CD14-positive monocyte (primary cell): ENCODE measurements around the gene BRSK2. TPM values are rescaled to one million over a fixed set of nuclear protein-coding genes. Genes with fewer than 3 reads are reported as not detected.
"Not testable (repeated sequence)": the region's sequence is repeated elsewhere in the genome, so short reads cannot be mapped to it uniquely, and the experiment has no call there.

Source experiments
- DNase-seq, 3 donors: peaks; one replicate each; pipeline ENCODE4 v3.0.0-alpha.2; 2011 to 2022
- H2AFZ ChIP-seq: 2 replicates; pipeline ENCODE4 v1.6.0; 2012; ENCODE audit warnings: mild to moderate bottlenecking, low read depth, low read length, inconsistent platforms; ENCODE audit not compliant: insufficient read depth, poor library complexity, severe bottlenecking
- H3K27ac ChIP-seq, 2 donors: 1 replicate in 1 of 2; 2 replicates in 1 of 2; pipeline ENCODE4 v1.5.1; 2012 to 2013; ENCODE audit warnings: low read length in 2 of 2, control low read depth in 1 of 2, inconsistent platforms in 1 of 2, low read depth in 1 of 2, mild to moderate bottlenecking in 1 of 2
- H3K27me3 ChIP-seq, 2 donors: one replicate each; pipeline versions ENCODE4 v1.6.0 to v1.6.1; 2011 to 2013; ENCODE audit warnings: low read length in 2 of 2; ENCODE audit not compliant: control insufficient read depth in 2 of 2, insufficient read depth in 2 of 2
- H3K36me3 ChIP-seq, 2 donors: replicated peaks in 1 of 2; 1 replicate in 1 of 2; 2 replicates in 1 of 2; pipeline versions ENCODE4 v1.5.1 to v1.6.1; 2012 to 2013; ENCODE audit warnings: low read length in 2 of 2, control low read depth in 1 of 2, inconsistent platforms in 1 of 2, mild to moderate bottlenecking in 1 of 2; ENCODE audit not compliant: insufficient read depth in 2 of 2, control insufficient read depth in 1 of 2
- H3K4me1 ChIP-seq, 2 donors: 1 replicate in 1 of 2; 2 replicates in 1 of 2; pipeline versions ENCODE4 v1.5.1 to v1.6.1; 2012 to 2013; ENCODE audit warnings: low read length in 2 of 2, control low read depth in 1 of 2, inconsistent platforms in 1 of 2, mild to moderate bottlenecking in 1 of 2, moderate library complexity in 1 of 2; ENCODE audit not compliant: insufficient read depth in 2 of 2, control insufficient read depth in 1 of 2
- H3K4me2 ChIP-seq: replicated peaks from 2 replicates; pipeline ENCODE3; 2012; ENCODE audit warnings: low read length, moderate library complexity, mild to moderate bottlenecking; ENCODE audit not compliant: poor library complexity, severe bottlenecking; ENCODE audit errors: extremely low read depth
- H3K4me3 ChIP-seq, 3 experiments: fragments of 200-600 bp in 1 of 3; sonication (generic) in 1 of 3; replicated peaks in 1 of 3; 1 replicate in 2 of 3; 2 replicates in 1 of 3; pipeline ENCODE4 v1.5.1; 2011 to 2013; ENCODE audit warnings: low read length in 3 of 3, mild to moderate bottlenecking in 3 of 3, control low read depth in 2 of 3, low read depth in 2 of 3, inconsistent platforms in 1 of 3, moderate library complexity in 1 of 3
- H3K79me2 ChIP-seq: 2 replicates; pipeline ENCODE4 v1.6.0; 2012; ENCODE audit warnings: mild to moderate bottlenecking, control low read depth, inconsistent platforms, low read length, moderate library complexity; ENCODE audit not compliant: insufficient read depth
- H3K9ac ChIP-seq: 2 replicates; pipeline ENCODE4 v1.6.0; 2017; ENCODE audit warnings: low read length, mild to moderate bottlenecking; ENCODE audit not compliant: insufficient read depth, poor library complexity, severe bottlenecking
- H3K9me3 ChIP-seq, 2 donors: replicated peaks in 1 of 2; 1 replicate in 1 of 2; 2 replicates in 1 of 2; pipeline versions ENCODE4 v1.5.1 to v1.6.1; 2012 to 2013; ENCODE audit warnings: low read length in 2 of 2, control low read depth in 1 of 2; ENCODE audit not compliant: control insufficient read depth in 1 of 2, insufficient read depth in 1 of 2
- H4K20me1 ChIP-seq: 2 replicates; pipeline ENCODE4 v1.6.0; 2012; ENCODE audit warnings: mild to moderate bottlenecking, low read length, control low read depth, moderate library complexity; ENCODE audit not compliant: insufficient read depth
- H3K27ac Mint-ChIP-seq, 7 donors: one replicate each; pipeline ENCODE4 v1.8.0; 2020; ENCODE audit warnings: mild to moderate bottlenecking in 7 of 7, mixed read lengths in 7 of 7, moderate library complexity in 6 of 7, inconsistent platforms in 2 of 7
- H3K27me3 Mint-ChIP-seq, 3 donors: one replicate each; pipeline ENCODE4 v1.8.0; 2021 to 2022; ENCODE audit warnings: low read depth in 3 of 3, mild to moderate bottlenecking in 3 of 3, mixed read lengths in 3 of 3, moderate library complexity in 3 of 3, inconsistent platforms in 1 of 3
- H3K36me3 Mint-ChIP-seq, 2 donors: one replicate each; pipeline ENCODE4 v1.8.0; 2020; ENCODE audit warnings: mixed read lengths in 2 of 2, inconsistent platforms in 1 of 2, mild to moderate bottlenecking in 1 of 2
- H3K4me1 Mint-ChIP-seq: one replicate; pipeline ENCODE4 v1.8.0; 2020; ENCODE audit warnings: mild to moderate bottlenecking, mixed read lengths
- H3K4me3 Mint-ChIP-seq, 2 donors: one replicate each; pipeline ENCODE4 v1.8.0; 2020; ENCODE audit warnings: mild to moderate bottlenecking in 2 of 2, mixed read lengths in 2 of 2, moderate library complexity in 1 of 2
- H3K9me3 Mint-ChIP-seq, 7 donors: one replicate each; pipeline ENCODE4 v1.8.0; 2020 to 2022; ENCODE audit warnings: mixed read lengths in 7 of 7, mild to moderate bottlenecking in 6 of 7, moderate library complexity in 6 of 7, inconsistent platforms in 2 of 7
- WGBS: methylation state at CpG from one replicate; pipeline ENCODE4 v1.1.5; 2013; ENCODE audit warnings: missing lambda C conversion rate; ENCODE audit not compliant: insufficient coverage; 5-methylcytosine and 5-hydroxymethylcytosine counted together
- intact Hi-C, 2 donors: fragments of 100-400 bp; cut with micrococcal nuclease; formaldehyde crosslinking; loops; one replicate each; pipeline versions ENCODE4 v1.15.0 to v1.15.1; 2023
- polyA plus RNA-seq, 3 donors: library from polyadenylated mRNA; depleted of rRNA in 1 of 3; unstranded in 2 of 3; stranded (reverse) in 1 of 3; fragments of 300-500 nt in 2 of 3; fragments of >200 nt in 1 of 3; fragmentation: Illumina TruSeq in 2 of 3; gene quantifications; 1 replicate in 2 of 3; 2 replicates in 1 of 3; pipeline ENCODE4 v1.2.3, GENCODE V29; 2012 to 2021
- TF ChIP-seq, protein P1 (sequence below): fragments of 200-600 bp; IDR thresholded peaks from one replicate; pipeline ENCODE4 v1.8.0; 2022; ENCODE audit warnings: antibody characterized with exemption, mild to moderate bottlenecking

BRSK2 gene
- polyA plus RNA-seq, 3 donors: 0.13 TPM; not detected in 2

GRCh38 chr11:1509626-1510255 lies 120.0 kb downstream of the BRSK2 start:
- H3K9ac ChIP-seq: no peak overlapping the region
- peaks cover 95% of the 10 kb centered on the region for H4K20me1 ChIP-seq
- H3K27ac ChIP-seq: no peak overlapping the region
- 100% methylated on average over 8 of the region's 20 CpGs for WGBS
- H3K36me3 Mint-ChIP-seq: peaks cover 13 to 20% of the 10 kb centered on the region in 2 donors
- TF ChIP-seq, protein P1, sequence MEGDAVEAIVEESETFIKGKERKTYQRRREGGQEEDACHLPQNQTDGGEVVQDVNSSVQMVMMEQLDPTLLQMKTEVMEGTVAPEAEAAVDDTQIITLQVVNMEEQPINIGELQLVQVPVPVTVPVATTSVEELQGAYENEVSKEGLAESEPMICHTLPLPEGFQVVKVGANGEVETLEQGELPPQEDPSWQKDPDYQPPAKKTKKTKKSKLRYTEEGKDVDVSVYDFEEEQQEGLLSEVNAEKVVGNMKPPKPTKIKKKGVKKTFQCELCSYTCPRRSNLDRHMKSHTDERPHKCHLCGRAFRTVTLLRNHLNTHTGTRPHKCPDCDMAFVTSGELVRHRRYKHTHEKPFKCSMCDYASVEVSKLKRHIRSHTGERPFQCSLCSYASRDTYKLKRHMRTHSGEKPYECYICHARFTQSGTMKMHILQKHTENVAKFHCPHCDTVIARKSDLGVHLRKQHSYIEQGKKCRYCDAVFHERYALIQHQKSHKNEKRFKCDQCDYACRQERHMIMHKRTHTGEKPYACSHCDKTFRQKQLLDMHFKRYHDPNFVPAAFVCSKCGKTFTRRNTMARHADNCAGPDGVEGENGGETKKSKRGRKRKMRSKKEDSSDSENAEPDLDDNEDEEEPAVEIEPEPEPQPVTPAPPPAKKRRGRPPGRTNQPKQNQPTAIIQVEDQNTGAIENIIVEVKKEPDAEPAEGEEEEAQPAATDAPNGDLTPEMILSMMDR: no peak
- H3K4me1 ChIP-seq: no peaks in the 10 kb centered on the region
- no peak overlapping the region for H3K4me2 ChIP-seq
- peaks cover 70% of the 10 kb centered on the region for H3K79me2 ChIP-seq
- peaks cover 16% of the 10 kb centered on the region for H3K4me1 Mint-ChIP-seq
- no peaks in the 10 kb centered on the region for H3K9me3 Mint-ChIP-seq
- H3K27ac Mint-ChIP-seq: no peak overlapping the region
- H3K4me3 Mint-ChIP-seq: no peak overlapping the region
- no peak for DNase-seq
- no peak overlapping the region for H2AFZ ChIP-seq
- H3K36me3 ChIP-seq: no peaks in the 10 kb centered on the region
- no peaks in the 10 kb centered on the region for H3K27me3 ChIP-seq
- no peak overlapping the region for H3K4me3 ChIP-seq
- peaks cover 0 to 4% (median 2%) of the 10 kb centered on the region in 3 donors for H3K27me3 Mint-ChIP-seq
- no peaks in the 10 kb centered on the region for H3K9me3 ChIP-seq
- intact Hi-C loops: loop anchor here in 1 of 2 donors (5.0 kb wide), 1 partner anchor 297 kb away; no protein-coding TSS in a partner anchor

DNA sequence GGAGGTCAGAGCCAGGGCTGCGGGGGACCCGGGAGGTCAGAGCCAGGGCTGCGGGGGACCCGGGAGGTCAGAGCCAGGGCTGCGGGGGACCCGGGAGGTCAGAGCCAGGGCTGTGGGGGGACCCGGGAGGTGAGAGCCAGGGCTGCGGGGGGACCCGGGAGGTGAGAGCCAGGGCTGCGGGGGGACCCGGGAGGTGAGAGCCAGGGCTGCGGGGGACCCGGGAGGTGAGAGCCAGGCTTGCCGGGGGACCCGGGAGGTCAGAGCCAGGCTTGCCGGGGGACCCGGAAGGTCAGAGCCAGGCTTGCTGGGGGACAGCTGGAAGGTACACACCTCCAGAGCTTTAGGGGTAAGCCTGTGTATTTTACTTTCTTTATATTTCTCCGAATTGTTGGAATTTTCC lies 120.6 kb downstream of the BRSK2 start:
- H3K27ac ChIP-seq, H3K27ac Mint-ChIP-seq, H3K4me2 ChIP-seq, H3K9me3 Mint-ChIP-seq, H3K27me3 Mint-ChIP-seq, H3K36me3 ChIP-seq, H3K9me3 ChIP-seq, H3K9ac ChIP-seq, H2AFZ ChIP-seq, H3K4me3 ChIP-seq, H3K4me3 Mint-ChIP-seq, H3K4me1 ChIP-seq, H3K27me3 ChIP-seq, DNase-seq: not testable (repeated sequence)
- Mint-ChIP-seq H3K36me3 (peaks cover 13 to 20% of the 10 kb centered on the region in 2 donors), H3K4me1 (peaks cover 16% of the 10 kb centered on the region)
- WGBS: no CpG with 5 or more reads among the region's 18 CpGs
- Histone ChIP-seq H3K79me2 (peaks cover 73% of the 10 kb centered on the region), H4K20me1 (peaks cover 95% of the 10 kb centered on the region)
- intact Hi-C loops: loop anchor here in 1 of 2 donors (5.0 kb wide), 1 partner anchor 298 kb away; no protein-coding TSS in a partner anchor
